GM21619 (cell line): ENCODE results near the gene ADARB2.
"Not testable (repeated sequence)": the region's sequence is repeated elsewhere in the genome, so short reads cannot be mapped to it uniquely, and the experiment has no call there.

Experiments used
- ATAC-seq: cut with Tn5 transposase; IDR thresholded peaks from one replicate; pipeline ENCODE4 v1.9.1; 2021; ENCODE audit not compliant: unreplicated experiment

Gene ADARB2

DNA sequence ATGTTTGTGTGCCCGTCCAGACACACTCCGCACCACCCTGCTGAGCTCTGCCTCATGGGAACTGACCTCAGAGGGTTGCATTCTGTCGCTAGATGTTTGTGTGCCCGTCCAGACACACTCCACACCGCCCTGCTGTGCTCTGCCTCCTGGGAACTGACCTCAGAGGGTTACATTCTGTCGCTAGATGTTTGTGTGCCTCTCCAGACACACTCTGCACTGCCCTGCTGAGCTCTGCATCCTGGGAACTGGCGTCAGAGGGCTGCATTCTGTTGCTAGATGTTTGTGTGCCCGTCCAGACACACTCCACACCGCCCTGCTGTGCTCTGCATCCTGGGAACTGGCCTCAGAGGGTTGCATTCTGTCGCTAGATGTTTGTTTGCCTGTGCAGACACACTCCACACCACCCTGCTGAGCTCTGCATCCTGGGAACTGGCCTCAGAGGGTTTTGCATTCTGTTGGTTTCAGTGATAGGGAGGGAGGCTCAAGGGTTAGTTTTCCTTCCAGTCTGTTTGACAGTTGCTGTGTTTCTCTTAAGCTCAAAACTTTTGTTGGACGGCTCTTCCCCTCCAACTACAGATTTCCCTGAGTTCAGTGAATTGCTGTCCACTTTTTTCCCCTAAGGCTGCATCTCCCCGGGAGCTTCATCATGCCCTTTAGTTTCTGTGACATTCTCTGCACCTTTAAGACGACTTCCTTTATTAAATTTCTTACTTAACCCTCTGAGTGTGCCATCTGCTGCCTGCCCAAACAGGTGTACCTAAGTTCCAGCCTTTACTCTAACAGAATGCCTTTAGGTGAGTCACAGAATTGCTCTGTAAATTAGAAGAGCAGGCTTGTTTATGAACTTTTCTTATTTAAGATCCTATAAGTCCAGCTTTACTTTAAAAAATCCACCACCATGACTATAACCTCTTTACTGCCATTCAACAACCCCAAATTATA lies 119.7 kb downstream of the ADARB2 start:
- ATAC-seq: not testable (repeated sequence)

DNA sequence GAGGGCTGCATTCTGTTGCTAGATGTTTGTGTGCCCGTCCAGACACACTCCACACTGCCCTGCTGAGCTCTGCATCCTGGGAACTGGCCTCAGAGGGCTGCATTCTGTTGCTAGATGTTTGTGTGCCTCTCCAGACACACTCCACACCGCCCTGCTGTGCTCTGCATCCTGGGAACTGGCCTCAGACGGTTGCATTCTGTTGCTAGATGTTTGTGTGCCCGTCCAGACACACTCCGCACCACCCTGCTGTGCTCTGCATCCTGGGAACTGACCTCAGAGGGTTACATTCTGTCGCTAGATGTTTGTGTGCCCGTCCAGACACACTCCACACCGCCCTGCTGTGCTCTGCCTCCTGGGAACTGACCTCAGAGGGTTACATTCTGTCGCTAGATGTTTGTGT lies 120.6 kb downstream of the ADARB2 start:
- ATAC-seq: not testable (repeated sequence)

DNA sequence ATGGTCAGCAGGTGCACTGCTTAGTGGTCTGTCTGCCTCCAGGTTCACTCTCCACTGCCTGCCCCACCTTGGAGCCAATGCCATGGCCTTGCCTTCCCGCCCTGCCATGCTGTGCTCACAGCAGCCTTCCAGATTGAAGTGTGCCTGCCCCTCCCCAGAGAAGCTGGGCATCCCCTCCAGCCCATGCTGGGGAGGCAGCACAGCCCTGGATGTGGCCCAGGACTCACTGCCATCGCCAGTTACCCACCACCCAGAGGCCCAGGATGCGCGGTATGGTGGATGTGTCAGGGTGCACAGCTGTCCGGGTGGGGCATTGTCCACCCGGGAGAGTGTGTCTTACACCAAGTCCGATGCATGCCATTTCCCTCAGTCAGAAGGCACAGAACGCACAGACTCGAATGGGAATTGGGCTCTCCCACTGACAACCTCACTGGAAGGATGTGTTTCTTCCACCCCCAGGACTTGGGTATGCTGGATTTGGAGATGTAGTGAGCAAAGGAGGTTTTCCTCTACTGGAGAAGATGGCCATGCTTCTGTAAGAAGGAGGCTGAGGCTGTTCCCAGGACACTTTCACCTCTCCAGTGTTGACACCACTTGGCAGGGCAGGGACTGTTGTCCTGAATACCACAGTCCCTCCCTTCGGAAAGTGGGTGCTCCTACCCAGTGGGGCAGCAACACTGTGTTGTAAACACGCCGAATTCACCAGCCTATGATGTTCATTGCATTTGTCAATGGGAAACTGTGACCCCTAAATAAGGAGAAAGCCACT lies 122.0 kb downstream of the ADARB2 start:
- no peak for ATAC-seq

DNA sequence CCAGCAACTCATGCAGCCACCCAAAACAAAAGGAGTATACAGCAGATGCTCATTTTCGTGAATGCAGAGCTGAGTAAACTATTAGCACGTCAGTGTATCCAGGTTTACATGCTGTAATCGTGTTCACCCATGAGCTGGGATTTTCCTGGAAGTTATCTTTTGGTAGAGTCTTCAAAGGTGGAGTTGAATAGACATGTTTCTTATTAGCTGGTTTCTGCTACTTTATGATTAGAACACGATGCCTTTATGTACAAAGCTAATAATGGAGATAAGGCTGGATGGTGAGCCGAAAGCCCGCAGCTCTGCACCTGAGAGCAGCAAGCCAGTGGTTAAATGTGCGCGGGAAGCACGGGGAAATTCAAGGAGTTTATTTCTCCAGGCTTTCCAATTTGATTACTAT lies 123.8 kb downstream of the ADARB2 start:
- no peak for ATAC-seq

DNA sequence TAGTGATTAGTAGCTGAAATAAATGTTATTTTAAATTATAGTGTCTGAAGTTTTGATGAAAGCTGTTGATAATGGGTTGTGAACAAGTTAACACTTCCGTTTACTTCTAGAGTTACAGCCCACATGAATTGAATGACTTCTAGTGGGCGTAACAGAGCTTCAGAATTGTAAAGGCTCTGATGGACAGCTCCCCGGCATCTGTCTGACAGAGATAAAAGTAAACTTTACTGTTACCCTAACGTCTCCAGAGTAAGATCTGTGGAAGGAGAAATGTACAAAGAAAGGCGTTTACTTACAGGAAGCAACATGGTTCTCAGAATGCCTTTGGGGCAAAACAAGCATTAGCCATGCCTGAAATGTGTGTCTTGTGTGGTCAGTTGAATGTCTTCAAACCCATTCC lies 124.4 kb downstream of the ADARB2 start:
- ATAC-seq: no peak

DNA sequence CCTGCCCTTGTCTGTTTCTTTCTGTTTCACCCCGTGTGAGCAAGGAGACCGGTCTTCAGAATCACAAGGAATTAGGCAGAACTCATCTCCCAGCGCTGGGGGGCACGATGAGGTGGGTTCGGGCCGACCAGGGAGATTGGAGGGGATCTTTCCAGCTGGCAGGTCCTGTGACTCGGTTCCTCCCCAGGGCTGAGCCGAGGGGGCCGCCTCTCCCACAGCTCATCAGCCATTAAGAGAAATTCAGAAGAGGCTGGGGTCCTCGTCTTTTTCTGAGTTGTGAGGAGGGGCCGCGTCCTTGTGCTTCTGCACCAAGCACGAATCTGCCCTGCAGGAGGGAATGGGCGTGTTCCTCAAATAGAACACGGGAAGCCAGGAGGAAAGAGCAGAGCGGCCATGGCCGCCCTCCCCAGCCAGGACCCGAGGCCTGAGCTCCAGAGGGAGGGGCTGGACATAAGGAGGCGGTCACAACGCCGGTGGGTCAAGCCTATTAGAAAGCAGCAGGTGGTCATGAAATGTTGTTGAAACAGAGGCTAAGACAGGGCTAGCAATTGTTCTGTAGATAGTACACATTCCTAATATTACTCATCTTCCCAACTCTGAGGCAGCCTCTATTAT lies 125.3 kb downstream of the ADARB2 start:
- no peak for ATAC-seq

DNA sequence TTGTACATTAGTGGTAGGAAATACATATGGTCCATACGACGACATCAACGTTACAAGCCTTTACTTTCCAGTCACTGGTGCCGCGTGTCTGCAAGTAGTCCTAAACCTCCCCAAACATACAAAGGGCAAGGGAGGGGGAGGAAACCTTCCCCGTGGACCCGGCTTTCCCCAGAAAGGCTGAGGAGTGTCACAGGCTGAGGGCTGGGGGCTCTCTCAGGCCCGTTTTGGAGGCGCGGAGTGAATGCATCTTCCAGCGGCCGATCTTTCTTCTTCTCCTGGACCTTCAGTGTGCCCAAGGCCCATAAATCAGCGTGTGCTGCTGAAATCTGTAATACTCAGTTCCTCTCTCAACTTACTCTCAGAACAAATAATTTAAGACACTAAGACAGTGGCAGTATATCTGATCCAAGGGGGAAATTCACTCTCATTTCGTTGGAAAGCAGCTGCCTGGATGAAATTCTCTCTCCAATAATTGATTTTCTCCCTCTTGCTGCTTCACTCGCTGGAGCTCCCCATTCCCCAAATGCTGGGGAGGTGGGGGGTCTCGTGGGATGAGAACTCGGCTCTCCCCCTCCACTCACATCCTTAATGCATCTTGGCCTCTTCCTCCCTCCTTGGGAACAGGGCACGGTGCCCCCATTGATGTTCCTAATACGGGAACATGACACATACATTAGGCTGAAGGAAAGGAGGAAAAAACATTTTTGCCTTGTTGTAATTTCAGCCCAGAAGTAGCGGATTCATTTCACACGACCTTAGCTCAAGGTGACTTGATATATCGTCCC lies 126.1 kb downstream of the ADARB2 start:
- no peak for ATAC-seq

DNA sequence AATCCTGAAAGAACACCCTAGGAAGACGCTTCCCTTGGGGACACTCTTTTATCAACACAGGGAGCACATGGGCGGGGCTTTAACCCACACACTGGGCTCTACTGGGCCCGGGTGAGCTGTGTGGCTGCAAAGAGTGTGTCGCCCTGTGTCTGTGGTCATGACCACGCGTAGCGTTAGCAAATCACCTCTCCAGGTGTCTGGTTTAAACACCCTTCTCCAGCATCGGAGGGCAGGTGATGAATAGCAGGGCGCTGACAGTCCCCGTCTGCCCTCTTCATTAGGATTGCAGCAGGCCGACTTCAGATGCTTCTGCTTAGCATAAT lies 127.7 kb downstream of the ADARB2 start:
- ATAC-seq: no peak

DNA sequence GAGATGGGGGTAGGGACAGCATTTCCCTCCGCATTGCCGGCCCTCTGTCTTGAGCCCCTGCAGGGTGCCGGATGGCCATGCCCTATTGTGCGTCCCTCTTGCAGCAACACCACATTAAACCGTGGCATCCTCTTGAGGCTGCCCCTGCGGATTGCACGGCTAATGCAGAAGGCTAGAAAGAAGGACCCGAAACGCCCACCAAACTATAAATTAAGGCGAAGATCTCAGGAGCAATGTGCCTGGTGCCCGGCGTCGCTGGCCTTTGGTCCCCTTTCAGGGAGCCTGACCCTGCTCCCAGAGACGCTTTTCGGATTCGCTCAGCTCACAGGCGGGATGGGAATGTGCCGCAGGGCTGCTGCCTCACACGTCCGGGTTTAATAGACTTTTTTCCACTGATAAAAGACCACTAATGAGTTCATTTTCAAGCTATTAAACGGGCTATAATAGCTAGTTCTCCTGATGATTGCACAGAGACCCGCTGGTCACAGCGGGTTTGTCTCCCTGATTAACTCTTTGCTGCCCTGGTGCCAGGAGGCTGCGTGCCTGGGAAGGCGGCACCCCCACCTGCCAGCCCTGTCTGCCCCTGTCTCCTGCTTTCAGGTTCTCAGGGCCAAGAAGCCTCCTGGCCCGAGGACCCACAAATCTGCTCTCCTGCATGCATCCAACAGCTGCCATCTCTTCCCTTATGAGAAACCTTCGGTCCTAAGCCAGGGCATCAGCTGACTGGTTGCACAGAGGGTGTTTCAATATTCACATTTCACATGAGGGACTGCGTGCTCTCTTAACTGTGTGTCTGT lies 128.3 kb downstream of the ADARB2 start:
- ATAC-seq: no peak

DNA sequence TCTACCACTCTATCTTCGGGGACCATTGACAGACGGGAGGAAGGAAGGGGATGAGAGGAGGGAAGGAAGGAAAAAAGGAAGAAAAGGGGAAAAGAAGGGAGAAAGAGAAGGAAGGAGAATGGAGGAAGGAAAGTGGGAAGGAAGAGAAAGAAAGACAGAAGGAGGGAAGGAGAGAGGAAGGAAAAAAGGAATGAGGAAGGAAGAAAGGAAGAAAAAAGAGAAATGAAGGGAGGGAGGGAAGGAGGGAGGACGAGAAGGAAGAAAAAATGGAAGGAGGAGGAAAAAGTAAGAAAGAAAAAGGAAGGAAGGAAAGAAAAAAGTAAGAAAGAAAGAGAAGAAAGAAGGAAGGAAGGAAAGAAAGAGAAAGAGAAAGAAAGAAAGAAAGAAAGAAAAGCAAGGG lies 128.9 kb downstream of the ADARB2 start:
- no peak for ATAC-seq

DNA sequence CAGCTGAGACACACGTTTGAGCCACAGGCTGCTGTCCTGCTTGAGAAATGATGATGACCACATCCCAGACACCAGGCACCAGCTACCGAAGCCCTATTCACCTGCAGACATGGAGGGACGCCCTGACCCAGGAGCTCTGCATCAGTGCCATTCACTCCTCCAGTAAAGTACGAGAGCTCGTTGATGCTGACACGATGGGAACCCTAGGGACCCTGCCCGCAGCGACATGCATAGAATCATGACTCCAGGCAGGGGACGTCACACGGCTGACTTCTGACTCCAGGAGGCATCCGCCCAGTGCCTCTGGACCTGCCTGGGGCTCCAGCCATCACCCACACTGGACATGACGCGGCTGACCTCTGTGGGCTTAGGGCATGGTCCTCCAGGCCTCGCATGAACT lies 129.9 kb downstream of the ADARB2 start:
- ATAC-seq: no peak

DNA sequence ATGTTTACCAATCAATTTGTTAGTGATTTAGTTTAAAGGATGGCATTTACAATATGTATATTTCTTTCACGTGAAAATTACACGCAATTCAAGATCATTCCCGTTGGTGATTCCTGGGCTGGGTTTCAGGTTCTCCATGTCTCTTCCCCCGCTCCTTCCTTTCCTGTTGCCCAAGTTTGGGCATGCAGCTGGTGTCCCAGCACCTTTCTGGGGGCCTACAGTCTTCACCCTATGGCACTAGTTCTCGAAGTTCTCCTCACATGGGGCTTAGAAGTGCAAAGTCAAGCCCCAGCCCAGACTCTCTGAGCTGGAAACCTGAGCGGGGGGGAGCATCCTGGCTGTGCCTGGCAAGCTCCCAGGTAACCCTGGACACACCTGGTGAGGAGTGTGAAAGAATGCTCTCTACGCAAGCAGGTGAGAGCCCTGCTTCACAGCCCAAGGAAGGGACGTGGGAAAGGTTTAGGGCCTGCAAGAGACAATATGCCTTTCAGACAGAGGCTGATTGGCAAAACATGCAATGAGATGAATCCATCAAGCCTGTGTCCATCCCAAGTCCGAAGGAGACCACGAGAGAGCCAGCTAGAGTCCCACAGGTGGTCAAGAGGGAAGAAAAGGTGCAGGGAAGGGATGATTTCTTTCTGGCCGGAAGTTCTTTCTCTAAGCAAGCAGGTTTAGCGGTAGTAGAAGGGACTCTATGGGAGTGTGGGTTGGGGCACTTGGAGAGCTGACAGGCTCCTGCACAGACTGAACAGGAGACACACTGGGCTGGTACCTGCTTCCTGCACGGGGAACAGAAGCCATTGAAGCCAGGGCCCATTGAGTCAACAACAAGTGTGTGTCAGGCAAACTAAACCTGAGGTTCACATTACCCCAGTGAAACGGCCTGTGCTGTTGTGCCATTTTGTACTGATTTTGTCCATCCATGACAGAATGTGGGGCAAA lies 131.1 kb downstream of the ADARB2 start:
- no peak for ATAC-seq

DNA sequence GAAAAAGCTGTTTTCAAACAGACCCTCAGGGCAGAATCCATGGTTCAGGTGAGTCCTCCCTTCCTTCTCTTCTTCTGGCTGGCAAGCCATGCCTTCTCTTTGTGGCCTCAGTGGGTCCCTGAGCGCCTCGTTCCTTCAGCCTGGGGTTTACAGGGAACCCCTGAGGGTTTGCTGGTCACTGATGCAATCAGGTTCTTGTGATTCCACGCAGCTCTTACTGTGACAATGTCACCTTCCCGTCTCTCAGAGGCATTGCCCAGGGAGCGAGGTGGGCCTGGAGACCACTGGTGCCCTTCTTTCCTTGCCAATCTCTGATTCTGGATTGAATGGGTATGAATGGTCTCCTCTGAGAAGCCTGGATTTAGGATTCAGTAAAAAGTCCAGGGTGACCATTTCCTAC lies 132.2 kb downstream of the ADARB2 start:
- ATAC-seq: no peak

DNA sequence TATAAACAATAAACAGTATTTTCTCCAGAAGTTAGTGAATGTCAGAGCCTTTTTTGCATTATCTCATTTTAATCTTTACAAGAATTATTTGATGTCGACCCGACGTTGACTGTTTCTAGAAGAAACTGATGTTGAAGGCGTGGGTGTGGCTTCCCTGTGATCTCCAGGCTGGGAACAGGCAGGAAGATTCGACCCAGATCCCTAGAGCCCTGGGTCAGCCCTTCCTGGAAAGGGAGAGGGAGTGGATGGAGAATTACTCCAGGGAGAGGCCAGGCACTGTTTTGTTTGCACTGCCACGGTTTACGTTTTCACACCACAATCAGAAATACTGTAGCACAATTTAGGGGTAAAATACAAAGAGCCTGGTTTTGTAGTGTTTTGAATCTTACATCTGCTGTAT lies 133.1 kb downstream of the ADARB2 start:
- no peak for ATAC-seq

DNA sequence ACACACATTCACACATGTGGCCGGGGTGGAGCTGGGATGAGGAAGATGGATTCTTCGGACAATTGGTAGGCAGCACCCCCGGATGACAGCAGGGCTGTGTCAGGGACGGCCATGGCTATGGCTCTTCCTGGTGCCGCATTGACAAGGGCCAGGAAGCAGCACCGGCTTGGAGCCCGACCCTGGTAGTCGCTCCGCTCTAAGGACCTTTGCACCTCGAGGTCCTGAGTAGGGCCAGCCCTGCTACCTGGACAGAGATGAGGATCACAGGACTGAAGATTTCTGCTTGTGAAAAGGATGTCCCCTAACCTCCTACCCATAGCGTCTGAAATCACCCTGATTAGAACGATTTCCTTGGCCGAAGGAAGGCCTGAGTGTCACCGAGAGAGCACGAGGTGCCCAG lies 134.1 kb downstream of the ADARB2 start:
- ATAC-seq: no peak

DNA sequence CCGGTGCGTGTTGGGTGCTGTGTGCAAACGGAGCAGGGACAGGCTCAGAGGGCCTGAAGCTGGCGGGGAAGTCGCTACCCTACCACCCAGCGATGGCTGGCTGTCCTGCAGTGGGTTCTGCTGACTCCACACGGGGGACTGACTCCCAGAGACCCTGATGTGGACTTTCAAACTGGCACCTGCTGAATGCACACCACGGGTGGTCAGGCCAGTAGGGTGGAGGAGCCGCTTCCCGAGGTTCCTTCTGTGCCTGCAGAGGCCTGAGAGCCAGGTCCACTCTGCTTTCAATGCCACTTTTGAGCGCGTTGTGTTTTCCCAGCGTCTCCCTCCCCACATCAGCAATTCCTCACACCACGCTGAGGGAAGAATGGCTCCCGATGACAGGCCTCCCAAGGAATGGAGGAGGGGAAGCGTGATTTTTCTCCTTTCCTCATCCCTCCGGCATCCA lies 135.3 kb downstream of the ADARB2 start:
- no peak for ATAC-seq

DNA sequence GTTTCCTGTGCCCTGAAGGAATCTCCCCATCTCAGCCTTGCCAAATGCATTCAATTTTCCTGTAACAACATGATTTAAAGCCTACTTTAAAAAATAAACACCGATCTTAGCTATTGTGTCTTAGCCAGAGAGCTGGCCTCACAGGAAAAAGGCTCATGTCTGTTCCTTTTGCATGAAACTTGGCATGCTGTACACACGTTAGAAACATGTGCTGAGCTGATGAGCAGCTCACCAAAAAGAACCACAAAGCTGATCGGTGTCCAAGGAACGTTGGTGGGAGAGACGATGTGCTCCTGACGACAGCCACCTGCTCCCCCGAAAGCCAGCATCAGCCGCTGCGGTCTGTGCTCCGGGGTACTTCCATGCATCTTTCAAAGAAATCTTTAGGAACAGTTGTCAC lies 135.9 kb downstream of the ADARB2 start:
- ATAC-seq: no peak

DNA sequence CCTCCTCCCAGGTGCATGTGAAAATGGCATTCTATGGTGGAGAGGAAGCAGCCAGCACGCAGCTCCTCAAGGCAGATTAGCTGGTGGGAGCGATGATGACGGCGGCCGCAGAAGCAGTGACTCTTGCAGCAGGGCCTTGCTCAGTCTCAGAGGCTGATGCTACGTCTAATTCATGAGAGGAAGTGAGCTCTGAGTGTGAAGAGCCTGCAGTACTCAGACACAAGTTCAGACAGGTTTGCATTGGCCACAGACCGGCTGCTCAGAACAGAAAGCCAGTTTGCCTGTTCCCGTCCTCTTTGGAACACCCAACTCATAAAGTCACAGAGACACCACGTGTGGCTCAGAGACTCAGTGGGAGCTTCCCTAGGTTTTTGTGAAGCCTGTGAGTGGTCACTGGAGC lies 136.5 kb downstream of the ADARB2 start:
- no peak for ATAC-seq
